ENCODE measurements around the gene TNFRSF18. TPM values are rescaled to one million over a fixed set of nuclear protein-coding genes. Genes with fewer than 3 reads are reported as not detected.

TNFRSF18 gene
- polyA plus RNA-seq, 1 donor (not counting 4 experiments of a cell fraction or from before 2014, with no cell fraction given), result 0.21 TPM

- Histone ChIP-seq H3K79me2 (ENCODE audit: control insufficient read depth, insufficient read depth, low read length) (peaks cover 23% of the 10 kb centered on the region), H3K4me2 (ENCODE audit: control insufficient read depth, extremely low read depth, insufficient read depth, low read depth, low read length) (no peak overlapping the region), H2AFZ (ENCODE audit: control insufficient read depth, low read length) (no peak overlapping the region), H3K9me1 (ENCODE audit: control insufficient read depth, extremely low read depth, insufficient read depth, low read length) (no peaks in the 10 kb centered on the region), H3K9ac (ENCODE audit: control insufficient read depth, extremely low read depth, insufficient read depth, low read length) (no peak overlapping the region), H3K27me3 (ENCODE audit: control insufficient read depth, extremely low read depth, insufficient read depth, low read length) (no peaks in the 10 kb centered on the region), H3K4me1 (ENCODE audit: control insufficient read depth, extremely low read depth, insufficient read depth, low read length) (peaks cover 1% of the 10 kb centered on the region), H3K4me3 (ENCODE audit: control insufficient read depth in 2 of 3, extremely low read depth in 1 of 3, insufficient read depth in 2 of 3, low read depth in 1 of 3, low read length in 3 of 3) (no peak overlapping the region), H4K20me1 (ENCODE audit: control insufficient read depth, extremely low read depth, insufficient read depth, low read length) (peaks cover 3% of the 10 kb centered on the region), H3K9me3 (ENCODE audit: control insufficient read depth, low read depth, low read length) (no peaks in the 10 kb centered on the region), H3K36me3 (ENCODE audit: control insufficient read depth in 2 of 2, extremely low read depth in 1 of 2, insufficient read depth in 2 of 2, low read length in 2 of 2) (peaks cover 0 to 7% of the 10 kb centered on the region in 2 experiments), H3K27ac (ENCODE audit: control insufficient read depth, insufficient read depth, low read length) (no peak overlapping the region)
- DNase-seq (ENCODE audit: low read depth, low spot score) (no peak), FAIRE-seq (no peak)
- dilution Hi-C loops (cut with MboI; ENCODE audit: extremely low pct_ligation_motif_present, low sequenced_read_pairs), result no loop called here
- TF ChIP-seq EZH2 (IDR thresholded peaks at IDR 0.05; ENCODE audit: low read length), result no peak
- no peak for TF ChIP-seq CTCF (optimal IDR thresholded peaks at IDR 0.05 in 1 of 3, IDR thresholded peaks at IDR 0.05 in 1 of 3, conservative IDR thresholded peaks at IDR 0.05 in 1 of 3; ENCODE audit: extremely low read depth in 1 of 3, insufficient read depth in 2 of 3, low read length in 3 of 3)
These were observed 35.2 kb downstream of the TNFRSF18 start for GRCh38 chr1:1171161-1171545.

- H3K9ac ChIP-seq (ENCODE audit: control insufficient read depth, extremely low read depth, insufficient read depth, low read length), result no peak overlapping the region
- no peak overlapping the region for H3K4me2 ChIP-seq (ENCODE audit: control insufficient read depth, extremely low read depth, insufficient read depth, low read depth, low read length)
- no peak overlapping the region for H3K27ac ChIP-seq (ENCODE audit: control insufficient read depth, insufficient read depth, low read length)
- peaks cover 30% of the 10 kb centered on the region for H3K79me2 ChIP-seq (ENCODE audit: control insufficient read depth, insufficient read depth, low read length)
- no peaks in the 10 kb centered on the region for H3K9me3 ChIP-seq (ENCODE audit: control insufficient read depth, low read depth, low read length)
- peaks cover 7% of the 10 kb centered on the region for H4K20me1 ChIP-seq (ENCODE audit: control insufficient read depth, extremely low read depth, insufficient read depth, low read length)
- no peak overlapping the region for H3K4me3 ChIP-seq (ENCODE audit: control insufficient read depth in 2 of 3, extremely low read depth in 1 of 3, insufficient read depth in 2 of 3, low read depth in 1 of 3, low read length in 3 of 3)
- H3K36me3 ChIP-seq (ENCODE audit: control insufficient read depth in 2 of 2, extremely low read depth in 1 of 2, insufficient read depth in 2 of 2, low read length in 2 of 2), result peaks cover 0 to 7% of the 10 kb centered on the region in 2 experiments
- TF ChIP-seq EZH2 (IDR thresholded peaks at IDR 0.05; ENCODE audit: low read length), result no peak
- no peak for TF ChIP-seq CTCF (optimal IDR thresholded peaks at IDR 0.05 in 1 of 3, IDR thresholded peaks at IDR 0.05 in 1 of 3, conservative IDR thresholded peaks at IDR 0.05 in 1 of 3; ENCODE audit: extremely low read depth in 1 of 3, insufficient read depth in 2 of 3, low read length in 3 of 3)
- H3K27me3 ChIP-seq (ENCODE audit: control insufficient read depth, extremely low read depth, insufficient read depth, low read length), result no peaks in the 10 kb centered on the region
- dilution Hi-C loops (cut with MboI; ENCODE audit: extremely low pct_ligation_motif_present, low sequenced_read_pairs), result no loop called here
- DNase-seq (ENCODE audit: low read depth, low spot score) (no peak), FAIRE-seq (no peak)
- peaks cover 8% of the 10 kb centered on the region for H3K4me1 ChIP-seq (ENCODE audit: control insufficient read depth, extremely low read depth, insufficient read depth, low read length)
- H3K9me1 ChIP-seq (ENCODE audit: control insufficient read depth, extremely low read depth, insufficient read depth, low read length), result no peaks in the 10 kb centered on the region
- no peak overlapping the region for H2AFZ ChIP-seq (ENCODE audit: control insufficient read depth, low read length)
These were observed 35.9 kb downstream of the TNFRSF18 start for GRCh38 chr1:1170215-1171091.

Data from keratinocyte (primary cell).